ENCODE results near the gene CD151. TPM values are rescaled to one million over a fixed set of nuclear protein-coding genes. Genes with fewer than 3 reads are reported as not detected.

Gene CD151
- polyA plus RNA-seq, 1 donor from 2014 or later = 13.8 TPM

GRCh38 chr11:845872-846495 lies 13.2 kb downstream of the CD151 start:
- Mint-ChIP-seq H3K9me3 (no peaks in the 10 kb centered on the region), H3K27me3 (peaks cover 2% of the 10 kb centered on the region), H3K4me3 (peak overlapping the region in 1 of 4 donors; percentile 67), H3K27ac (peak overlapping the region in 1 of 3 donors; percentile 39), H3K36me3 (no peaks in the 10 kb centered on the region), H3K4me1 (peaks cover 0 to 13% (median 2%) of the 10 kb centered on the region in 3 donors)

GRCh38 chr11:846496-847098 lies 13.8 kb downstream of the CD151 start:
- Mint-ChIP-seq H3K27ac (peak overlapping the region in 2 of 3 donors; percentile 39 to 64), H3K4me3 (peak overlapping the region in 1 of 4 donors; percentile 67)

GRCh38 chr11:847876-848275 lies 15.1 kb downstream of the CD151 start:
- Mint-ChIP-seq H3K4me1 (peaks cover 0 to 9% (median 2%) of the 10 kb centered on the region in 3 donors), H3K27ac (no peak overlapping the region), H3K27me3 (peaks cover 2% of the 10 kb centered on the region), H3K36me3 (no peaks in the 10 kb centered on the region), H3K9me3 (no peaks in the 10 kb centered on the region), H3K4me3 (no peak overlapping the region)

More at GRCh38 chr11:846496-847098, 13.8 kb downstream of the CD151 start:
- H3K4me1 Mint-ChIP-seq = peaks cover 0 to 9% (median 2%) of the 10 kb centered on the region in 3 donors
- peaks cover 2% of the 10 kb centered on the region for H3K27me3 Mint-ChIP-seq
- H3K36me3 Mint-ChIP-seq = no peaks in the 10 kb centered on the region
- H3K9me3 Mint-ChIP-seq = no peaks in the 10 kb centered on the region

- Mint-ChIP-seq H3K4me3 (peak overlapping the region in 3 of 4 donors; percentile 52 to 77 (median 52)), H3K27me3 (peaks cover under 1% of the 10 kb centered on the region), H3K9me3 (no peaks in the 10 kb centered on the region), H3K36me3 (no peaks in the 10 kb centered on the region), H3K27ac (no peak overlapping the region), H3K4me1 (peaks cover 0 to 7% (median under 1%) of the 10 kb centered on the region in 3 donors)
Measured at GRCh38 chr11:848380-848931, 15.7 kb downstream of the CD151 start.

- Mint-ChIP-seq H3K4me3 (peak overlapping the region; percentile 52 to 91 (median 84)), H3K27me3 (no peaks in the 10 kb centered on the region), H3K36me3 (no peaks in the 10 kb centered on the region), H3K4me1 (peaks cover 0 to 3% (median 0%) of the 10 kb centered on the region in 3 donors), H3K27ac (no peak overlapping the region), H3K9me3 (no peaks in the 10 kb centered on the region)
Measured at GRCh38 chr11:849104-849824, 16.5 kb downstream of the CD151 start.

GRCh38 chr11:849951-850774 lies 17.4 kb downstream of the CD151 start:
- H3K4me3 Mint-ChIP-seq = peak overlapping the region in 3 of 4 donors; percentile 63 to 76 (median 67)
- no peaks in the 10 kb centered on the region for H3K27me3 Mint-ChIP-seq
- no peaks in the 10 kb centered on the region for H3K36me3 Mint-ChIP-seq
- H3K27ac Mint-ChIP-seq = no peak overlapping the region
- H3K9me3 Mint-ChIP-seq = no peaks in the 10 kb centered on the region
- peaks cover 0 to 3% (median 0%) of the 10 kb centered on the region in 3 donors for H3K4me1 Mint-ChIP-seq

GRCh38 chr11:850775-851763 lies 18.3 kb downstream of the CD151 start:
- peaks cover 0 to 3% (median 0%) of the 10 kb centered on the region in 3 donors for H3K4me1 Mint-ChIP-seq
- H3K4me3 Mint-ChIP-seq = peak overlapping the region in 2 of 4 donors; percentile 41 to 57
- H3K36me3 Mint-ChIP-seq = no peaks in the 10 kb centered on the region
- no peaks in the 10 kb centered on the region for H3K9me3 Mint-ChIP-seq
- H3K27ac Mint-ChIP-seq = peak overlapping the region in 1 of 3 donors; percentile 43
- no peaks in the 10 kb centered on the region for H3K27me3 Mint-ChIP-seq

GRCh38 chr11:852762-853161 lies 20.0 kb downstream of the CD151 start:
- no peaks in the 10 kb centered on the region for H3K36me3 Mint-ChIP-seq
- no peak overlapping the region for H3K27ac Mint-ChIP-seq
- H3K4me1 Mint-ChIP-seq = peaks cover 0 to 7% (median 2%) of the 10 kb centered on the region in 3 donors
- no peaks in the 10 kb centered on the region for H3K9me3 Mint-ChIP-seq
- no peaks in the 10 kb centered on the region for H3K27me3 Mint-ChIP-seq
- no peak overlapping the region for H3K4me3 Mint-ChIP-seq

- Mint-ChIP-seq H3K4me1 (peaks cover 0 to 4% (median 2%) of the 10 kb centered on the region in 3 donors), H3K4me3 (no peak overlapping the region), H3K27ac (no peak overlapping the region), H3K9me3 (no peaks in the 10 kb centered on the region), H3K27me3 (no peaks in the 10 kb centered on the region), H3K36me3 (no peaks in the 10 kb centered on the region)
Measured at GRCh38 chr11:853682-854448, 21.1 kb downstream of the CD151 start.

GRCh38 chr11:854601-855329 lies 22.0 kb downstream of the CD151 start:
- no peak overlapping the region for H3K4me3 Mint-ChIP-seq
- no peaks in the 10 kb centered on the region for H3K9me3 Mint-ChIP-seq
- no peaks in the 10 kb centered on the region for H3K27me3 Mint-ChIP-seq
- H3K27ac Mint-ChIP-seq = no peak overlapping the region
- H3K4me1 Mint-ChIP-seq = peaks cover 0 to 4% (median 2%) of the 10 kb centered on the region in 3 donors
- H3K36me3 Mint-ChIP-seq = no peaks in the 10 kb centered on the region

- no peaks in the 10 kb centered on the region for H3K27me3 Mint-ChIP-seq
- no peak overlapping the region for H3K4me3 Mint-ChIP-seq
- H3K27ac Mint-ChIP-seq = no peak overlapping the region
- no peaks in the 10 kb centered on the region for H3K9me3 Mint-ChIP-seq
- no peaks in the 10 kb centered on the region for H3K36me3 Mint-ChIP-seq
- peaks cover 0 to 4% (median 2%) of the 10 kb centered on the region in 3 donors for H3K4me1 Mint-ChIP-seq
Measured at GRCh38 chr11:855330-855674, 22.6 kb downstream of the CD151 start.

GRCh38 chr11:855796-856195 lies 23.0 kb downstream of the CD151 start:
- no peak overlapping the region for H3K4me3 Mint-ChIP-seq
- peak overlapping the region in 1 of 3 donors; percentile 35 for H3K27ac Mint-ChIP-seq
- no peaks in the 10 kb centered on the region for H3K36me3 Mint-ChIP-seq
- peaks cover 0 to 4% (median 2%) of the 10 kb centered on the region in 3 donors for H3K4me1 Mint-ChIP-seq
- H3K9me3 Mint-ChIP-seq = no peaks in the 10 kb centered on the region
- no peaks in the 10 kb centered on the region for H3K27me3 Mint-ChIP-seq

All from IgD-negative memory B cell (primary cell).